ENCODE results near the gene C1orf232. TPM values are rescaled to one million over a fixed set of nuclear protein-coding genes. Genes with fewer than 3 reads are reported as not detected.

C1orf232 gene
- total and polyA plus RNA-seq, 4 donors: not detected

DNA sequence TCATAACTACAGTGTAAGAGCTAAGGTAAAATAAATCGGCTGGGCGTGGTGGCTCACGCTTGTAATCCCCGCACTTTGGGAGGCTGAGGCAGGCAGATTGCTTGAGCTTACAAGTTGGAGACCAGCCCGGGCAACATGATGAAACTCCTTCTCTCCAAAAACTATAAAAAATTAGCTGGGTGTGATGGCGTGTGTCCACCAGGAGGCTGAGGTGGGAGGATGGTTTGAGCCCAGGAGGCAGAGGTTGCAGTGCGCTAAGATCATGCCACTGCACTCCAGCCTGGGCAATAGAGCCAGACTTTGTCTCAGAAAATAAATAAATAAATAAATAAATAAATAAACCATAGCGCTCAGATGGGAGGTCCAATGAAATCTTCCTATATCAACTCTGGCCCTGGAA, 26.6 kb downstream of the C1orf232 start (continued):
- TF ChIP-seq, protein P1, sequence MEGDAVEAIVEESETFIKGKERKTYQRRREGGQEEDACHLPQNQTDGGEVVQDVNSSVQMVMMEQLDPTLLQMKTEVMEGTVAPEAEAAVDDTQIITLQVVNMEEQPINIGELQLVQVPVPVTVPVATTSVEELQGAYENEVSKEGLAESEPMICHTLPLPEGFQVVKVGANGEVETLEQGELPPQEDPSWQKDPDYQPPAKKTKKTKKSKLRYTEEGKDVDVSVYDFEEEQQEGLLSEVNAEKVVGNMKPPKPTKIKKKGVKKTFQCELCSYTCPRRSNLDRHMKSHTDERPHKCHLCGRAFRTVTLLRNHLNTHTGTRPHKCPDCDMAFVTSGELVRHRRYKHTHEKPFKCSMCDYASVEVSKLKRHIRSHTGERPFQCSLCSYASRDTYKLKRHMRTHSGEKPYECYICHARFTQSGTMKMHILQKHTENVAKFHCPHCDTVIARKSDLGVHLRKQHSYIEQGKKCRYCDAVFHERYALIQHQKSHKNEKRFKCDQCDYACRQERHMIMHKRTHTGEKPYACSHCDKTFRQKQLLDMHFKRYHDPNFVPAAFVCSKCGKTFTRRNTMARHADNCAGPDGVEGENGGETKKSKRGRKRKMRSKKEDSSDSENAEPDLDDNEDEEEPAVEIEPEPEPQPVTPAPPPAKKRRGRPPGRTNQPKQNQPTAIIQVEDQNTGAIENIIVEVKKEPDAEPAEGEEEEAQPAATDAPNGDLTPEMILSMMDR (IDR thresholded peaks at IDR 0.05; ENCODE audit: low read depth, low read length, missing input control): no peak
- TF ChIP-seq ATF3 (IDR thresholded peaks at IDR 0.05): no peak
- no peak for TF ChIP-seq TAF1 (conservative IDR thresholded peaks at IDR 0.05)

DNA sequence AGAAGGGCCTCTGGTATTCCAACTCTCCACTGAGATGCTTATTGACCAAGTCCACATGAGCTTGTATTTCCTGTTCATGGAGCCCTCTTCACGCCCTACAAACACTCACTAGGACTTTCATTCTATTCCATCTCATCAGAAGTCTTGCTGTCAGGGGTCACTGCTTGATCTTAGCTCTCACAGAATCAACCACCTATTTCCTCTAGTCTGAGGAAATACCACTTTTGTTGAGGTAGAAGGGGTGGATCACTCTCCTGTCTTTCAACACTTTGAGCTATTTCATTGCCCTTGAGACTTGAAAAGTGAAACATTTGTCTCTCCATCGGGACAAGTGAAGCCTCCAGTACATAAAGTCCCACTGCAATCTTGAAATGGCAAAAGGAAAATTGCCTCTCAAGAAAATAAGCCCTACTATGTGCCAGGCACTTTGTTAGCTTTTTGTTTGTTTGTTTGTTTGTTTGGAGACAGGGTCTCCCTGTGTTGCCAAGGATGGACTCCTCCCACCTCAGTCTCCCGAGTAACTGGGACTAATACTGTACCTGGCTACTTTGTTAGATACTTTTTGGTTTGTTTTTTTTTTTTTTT, 29.7 kb downstream of the C1orf232 start:
- Histone ChIP-seq H3K27me3 (ENCODE audit: control insufficient read depth in 4 of 4, insufficient read depth in 4 of 4, low read length in 3 of 4) (no peaks in the 10 kb centered on the region), H3K9ac (ENCODE audit: low read depth in 1 of 2, low read length in 2 of 2) (no peak overlapping the region), H3K4me3 (ENCODE audit: low read depth in 1 of 3, low read length in 3 of 3) (no peak overlapping the region), H3K36me3 (ENCODE audit: control insufficient read depth in 4 of 4, insufficient read depth in 3 of 4, low read depth in 1 of 4, low read length in 3 of 4) (no peaks in the 10 kb centered on the region), H3K27ac (ENCODE audit: low read depth in 1 of 2, low read length in 2 of 2) (no peak overlapping the region), H3K4me1 (ENCODE audit: control insufficient read depth in 4 of 4, insufficient read depth in 4 of 4, low read length in 3 of 4) (peaks cover 0 to 6% (median 2%) of the 10 kb centered on the region in 4 donors), H3K9me3 (ENCODE audit: control insufficient read depth in 4 of 4, low read length in 3 of 4) (no peaks in the 10 kb centered on the region)
- DNase-seq (ENCODE audit: low spot score): no peak
- 75% methylated on average over 3 of the region's 3 CpGs for WGBS
- TF ChIP-seq, protein P2, sequence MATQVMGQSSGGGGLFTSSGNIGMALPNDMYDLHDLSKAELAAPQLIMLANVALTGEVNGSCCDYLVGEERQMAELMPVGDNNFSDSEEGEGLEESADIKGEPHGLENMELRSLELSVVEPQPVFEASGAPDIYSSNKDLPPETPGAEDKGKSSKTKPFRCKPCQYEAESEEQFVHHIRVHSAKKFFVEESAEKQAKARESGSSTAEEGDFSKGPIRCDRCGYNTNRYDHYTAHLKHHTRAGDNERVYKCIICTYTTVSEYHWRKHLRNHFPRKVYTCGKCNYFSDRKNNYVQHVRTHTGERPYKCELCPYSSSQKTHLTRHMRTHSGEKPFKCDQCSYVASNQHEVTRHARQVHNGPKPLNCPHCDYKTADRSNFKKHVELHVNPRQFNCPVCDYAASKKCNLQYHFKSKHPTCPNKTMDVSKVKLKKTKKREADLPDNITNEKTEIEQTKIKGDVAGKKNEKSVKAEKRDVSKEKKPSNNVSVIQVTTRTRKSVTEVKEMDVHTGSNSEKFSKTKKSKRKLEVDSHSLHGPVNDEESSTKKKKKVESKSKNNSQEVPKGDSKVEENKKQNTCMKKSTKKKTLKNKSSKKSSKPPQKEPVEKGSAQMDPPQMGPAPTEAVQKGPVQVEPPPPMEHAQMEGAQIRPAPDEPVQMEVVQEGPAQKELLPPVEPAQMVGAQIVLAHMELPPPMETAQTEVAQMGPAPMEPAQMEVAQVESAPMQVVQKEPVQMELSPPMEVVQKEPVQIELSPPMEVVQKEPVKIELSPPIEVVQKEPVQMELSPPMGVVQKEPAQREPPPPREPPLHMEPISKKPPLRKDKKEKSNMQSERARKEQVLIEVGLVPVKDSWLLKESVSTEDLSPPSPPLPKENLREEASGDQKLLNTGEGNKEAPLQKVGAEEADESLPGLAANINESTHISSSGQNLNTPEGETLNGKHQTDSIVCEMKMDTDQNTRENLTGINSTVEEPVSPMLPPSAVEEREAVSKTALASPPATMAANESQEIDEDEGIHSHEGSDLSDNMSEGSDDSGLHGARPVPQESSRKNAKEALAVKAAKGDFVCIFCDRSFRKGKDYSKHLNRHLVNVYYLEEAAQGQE (IDR thresholded peaks at IDR 0.05): no peak
- TF ChIP-seq, protein P3, sequence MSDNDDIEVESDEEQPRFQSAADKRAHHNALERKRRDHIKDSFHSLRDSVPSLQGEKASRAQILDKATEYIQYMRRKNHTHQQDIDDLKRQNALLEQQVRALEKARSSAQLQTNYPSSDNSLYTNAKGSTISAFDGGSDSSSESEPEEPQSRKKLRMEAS (IDR thresholded peaks at IDR 0.05): no peak
- no peak for TF ChIP-seq HNF4G (IDR thresholded peaks at IDR 0.05)

DNA sequence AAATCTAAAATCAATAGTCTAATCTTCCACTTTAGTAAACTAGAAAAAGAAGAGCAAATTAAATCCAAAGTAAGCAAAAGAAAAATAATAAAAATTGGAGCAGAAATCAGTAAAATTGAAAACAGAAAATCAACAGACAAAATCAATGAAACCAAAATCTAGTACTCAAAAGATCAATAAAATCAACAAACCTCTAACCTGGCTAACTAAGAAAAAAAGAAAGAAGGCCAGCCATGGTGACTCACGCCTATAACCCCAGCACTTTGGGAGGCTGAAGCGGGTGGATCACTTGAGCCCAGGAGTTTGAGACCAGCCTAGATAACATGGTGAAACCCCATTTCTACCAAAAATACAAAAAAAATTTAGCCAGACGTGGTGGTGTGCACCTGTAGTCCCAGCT, 34.3 kb downstream of the C1orf232 start:
- 67% methylated on average over 3 of the region's 3 CpGs for WGBS
- Histone ChIP-seq H3K9me3 (ENCODE audit: control insufficient read depth in 4 of 4, low read length in 3 of 4) (no peaks in the 10 kb centered on the region), H3K27me3 (ENCODE audit: control insufficient read depth in 4 of 4, insufficient read depth in 4 of 4, low read length in 3 of 4) (no peaks in the 10 kb centered on the region), H3K36me3 (ENCODE audit: control insufficient read depth in 4 of 4, insufficient read depth in 3 of 4, low read depth in 1 of 4, low read length in 3 of 4) (no peaks in the 10 kb centered on the region), H3K27ac (ENCODE audit: low read depth in 1 of 2, low read length in 2 of 2) (no peak overlapping the region), H3K9ac (ENCODE audit: low read depth in 1 of 2, low read length in 2 of 2) (no peak overlapping the region), H3K4me3 (ENCODE audit: low read depth in 1 of 3, low read length in 3 of 3) (no peak overlapping the region), H3K4me1 (ENCODE audit: control insufficient read depth in 4 of 4, insufficient read depth in 4 of 4, low read length in 3 of 4) (peaks cover 2 to 9% (median 4%) of the 10 kb centered on the region in 4 donors)
- no peak for DNase-seq (ENCODE audit: low spot score)
- no peak for TF ChIP-seq TAF1 (conservative IDR thresholded peaks at IDR 0.05)
- peak; percentile 43 to 45 for TF ChIP-seq JUND (IDR thresholded peaks at IDR 0.05)

DNA sequence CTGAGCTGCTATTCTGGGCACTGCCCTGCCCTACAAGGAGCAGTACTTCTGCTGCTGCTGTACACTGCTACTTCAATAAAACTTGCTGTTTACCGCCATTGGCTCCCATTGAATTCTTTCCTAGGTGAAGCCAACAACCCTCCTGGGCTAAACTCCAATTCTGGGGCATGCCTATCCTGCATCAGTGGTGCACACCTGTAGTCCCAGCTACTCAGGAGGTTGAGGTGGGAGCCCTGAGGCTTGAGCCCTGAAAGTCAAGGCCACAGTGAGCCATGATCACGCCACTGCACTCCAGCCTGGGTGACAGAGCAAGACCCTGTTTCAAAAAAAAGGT, 36.0 kb downstream of the C1orf232 start:
- no peak overlapping the region for H3K9ac ChIP-seq (ENCODE audit: low read depth in 1 of 2, low read length in 2 of 2)
- peaks cover 2 to 9% (median 4%) of the 10 kb centered on the region in 4 donors for H3K4me1 ChIP-seq (ENCODE audit: control insufficient read depth in 4 of 4, insufficient read depth in 4 of 4, low read length in 3 of 4)
- no peaks in the 10 kb centered on the region for H3K9me3 ChIP-seq (ENCODE audit: control insufficient read depth in 4 of 4, low read length in 3 of 4)
- 94% methylated on average over 2 of the region's 2 CpGs for WGBS
- no peak overlapping the region for H3K4me3 ChIP-seq (ENCODE audit: low read depth in 1 of 3, low read length in 3 of 3)
- H3K36me3 ChIP-seq (ENCODE audit: control insufficient read depth in 4 of 4, insufficient read depth in 3 of 4, low read depth in 1 of 4, low read length in 3 of 4): no peaks in the 10 kb centered on the region
- DNase-seq (ENCODE audit: low spot score): no peak
- no peaks in the 10 kb centered on the region for H3K27me3 ChIP-seq (ENCODE audit: control insufficient read depth in 4 of 4, insufficient read depth in 4 of 4, low read length in 3 of 4)
- H3K27ac ChIP-seq (ENCODE audit: low read depth in 1 of 2, low read length in 2 of 2): no peak overlapping the region
- TF ChIP-seq YY1 (IDR thresholded peaks at IDR 0.05) (no peak), JUND (IDR thresholded peaks at IDR 0.05) (no peak), HNF4G (IDR thresholded peaks at IDR 0.05) (no peak), ATF3 (IDR thresholded peaks at IDR 0.05) (no peak), FOXA2 (IDR thresholded peaks at IDR 0.05) (no peak), GABPA (IDR thresholded peaks at IDR 0.05 in 1 of 2, conservative IDR thresholded peaks at IDR 0.05 in 1 of 2) (no peak), TAF1 (conservative IDR thresholded peaks at IDR 0.05) (no peak)
- TF ChIP-seq, protein P1 (IDR thresholded peaks at IDR 0.05; ENCODE audit: low read depth, low read length, missing input control): no peak
- TF ChIP-seq, protein P2 (IDR thresholded peaks at IDR 0.05): no peak
- TF ChIP-seq, protein P3 (IDR thresholded peaks at IDR 0.05): no peak

All from liver (tissue), 9 donors.